LNCaP clone FGC (cell line): ENCODE data around the gene RNF224.

Experiments used
- DNase-seq: peaks from one replicate; pipeline ENCODE4 v3.0.0-alpha.2; 2011; ENCODE audit warnings: low read depth
- H3K4me3 ChIP-seq: 2 replicates; pipeline ENCODE4 v1.5.1; 2011; ENCODE audit warnings: mild to moderate bottlenecking, low read depth, low read length, control low read depth
- TF ChIP-seq, protein P1 (sequence below): IDR thresholded peaks from 2 replicates; pipeline ENCODE4 v1.5.1; 2012; ENCODE audit warnings: mild to moderate bottlenecking; ENCODE audit not compliant: control insufficient read depth, insufficient read depth; ENCODE audit errors: extremely low read depth

RNF224 gene

DNA sequence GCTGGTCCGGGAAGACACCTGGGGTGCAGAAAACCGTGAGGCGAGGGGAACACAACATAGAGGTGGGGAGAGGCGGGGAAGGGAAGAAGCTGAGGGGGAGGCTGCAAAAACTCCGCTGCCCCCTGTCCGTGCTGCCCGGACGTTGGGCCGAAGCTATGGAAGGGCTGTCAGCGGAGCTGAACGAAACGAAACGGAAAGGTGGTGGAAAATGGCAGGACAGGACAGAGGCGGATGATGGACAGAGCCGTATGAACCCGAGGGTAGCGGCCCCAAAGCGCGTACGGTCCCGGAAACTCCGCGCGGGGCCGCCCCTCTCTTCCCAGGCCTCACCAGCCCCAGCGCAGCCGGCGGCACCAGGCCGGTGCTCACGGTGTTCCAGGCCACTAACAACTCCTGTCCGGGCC is 39.2 kb upstream of the RNF224 start:
- peak overlapping the region; percentile 100 for H3K4me3 ChIP-seq
- TF ChIP-seq, protein P1, sequence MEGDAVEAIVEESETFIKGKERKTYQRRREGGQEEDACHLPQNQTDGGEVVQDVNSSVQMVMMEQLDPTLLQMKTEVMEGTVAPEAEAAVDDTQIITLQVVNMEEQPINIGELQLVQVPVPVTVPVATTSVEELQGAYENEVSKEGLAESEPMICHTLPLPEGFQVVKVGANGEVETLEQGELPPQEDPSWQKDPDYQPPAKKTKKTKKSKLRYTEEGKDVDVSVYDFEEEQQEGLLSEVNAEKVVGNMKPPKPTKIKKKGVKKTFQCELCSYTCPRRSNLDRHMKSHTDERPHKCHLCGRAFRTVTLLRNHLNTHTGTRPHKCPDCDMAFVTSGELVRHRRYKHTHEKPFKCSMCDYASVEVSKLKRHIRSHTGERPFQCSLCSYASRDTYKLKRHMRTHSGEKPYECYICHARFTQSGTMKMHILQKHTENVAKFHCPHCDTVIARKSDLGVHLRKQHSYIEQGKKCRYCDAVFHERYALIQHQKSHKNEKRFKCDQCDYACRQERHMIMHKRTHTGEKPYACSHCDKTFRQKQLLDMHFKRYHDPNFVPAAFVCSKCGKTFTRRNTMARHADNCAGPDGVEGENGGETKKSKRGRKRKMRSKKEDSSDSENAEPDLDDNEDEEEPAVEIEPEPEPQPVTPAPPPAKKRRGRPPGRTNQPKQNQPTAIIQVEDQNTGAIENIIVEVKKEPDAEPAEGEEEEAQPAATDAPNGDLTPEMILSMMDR = no peak
- DNase-seq = no peak

DNA sequence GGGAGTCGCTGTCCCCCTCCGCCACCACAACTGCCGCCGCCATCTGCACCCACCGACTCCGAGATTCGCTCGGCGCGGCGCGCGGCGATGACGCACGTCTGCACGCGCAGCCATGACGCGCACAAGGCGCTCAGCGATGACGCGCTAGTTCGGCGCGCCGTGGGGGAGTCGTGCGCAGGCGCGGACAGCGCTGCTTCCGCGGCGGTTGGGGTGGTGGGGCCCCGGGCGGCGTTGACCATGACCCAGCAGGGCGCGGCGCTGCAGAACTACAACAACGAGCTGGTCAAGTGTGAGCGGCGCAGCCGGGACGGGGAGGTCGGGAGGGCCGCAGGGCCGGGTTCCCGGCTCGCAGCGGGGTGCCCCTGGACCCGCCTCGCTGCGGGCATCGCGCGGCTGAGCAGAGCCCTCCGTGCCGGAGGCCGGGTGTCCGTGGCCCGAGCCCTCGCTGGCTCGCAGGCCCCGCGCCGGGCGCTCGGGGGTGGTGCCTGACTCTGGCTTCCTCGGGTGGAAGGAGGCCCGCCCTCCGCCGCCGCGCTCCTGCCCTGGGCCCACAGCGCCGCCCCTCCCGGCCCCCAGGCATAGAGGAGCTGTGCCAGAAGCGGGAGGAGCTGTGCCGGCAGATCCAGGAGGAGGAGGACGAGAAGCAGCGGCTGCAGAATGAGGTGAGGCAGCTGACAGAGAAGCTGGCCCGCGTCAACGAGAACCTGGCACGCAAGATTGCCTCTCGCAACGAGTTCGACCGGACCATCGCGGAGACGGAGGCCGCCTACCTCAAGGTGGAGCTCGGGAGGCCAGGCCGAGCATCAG is 38.6 kb upstream of the RNF224 start, which contains the start of the genes ANAPC2 and SSNA1:
TSS of gene ANAPC2 (minus strand) at position 71 of the 807 bp plus-strand sequence. CDS start at position 43, 28 bp downstream.
TSS of gene SSNA1 (plus strand) at position 187 of the 807 bp plus-strand sequence. CDS start at position 238, 51 bp downstream.
- TF ChIP-seq, protein P1 = peak; percentile 47
- DNase-seq = peak; percentile 86

DNA sequence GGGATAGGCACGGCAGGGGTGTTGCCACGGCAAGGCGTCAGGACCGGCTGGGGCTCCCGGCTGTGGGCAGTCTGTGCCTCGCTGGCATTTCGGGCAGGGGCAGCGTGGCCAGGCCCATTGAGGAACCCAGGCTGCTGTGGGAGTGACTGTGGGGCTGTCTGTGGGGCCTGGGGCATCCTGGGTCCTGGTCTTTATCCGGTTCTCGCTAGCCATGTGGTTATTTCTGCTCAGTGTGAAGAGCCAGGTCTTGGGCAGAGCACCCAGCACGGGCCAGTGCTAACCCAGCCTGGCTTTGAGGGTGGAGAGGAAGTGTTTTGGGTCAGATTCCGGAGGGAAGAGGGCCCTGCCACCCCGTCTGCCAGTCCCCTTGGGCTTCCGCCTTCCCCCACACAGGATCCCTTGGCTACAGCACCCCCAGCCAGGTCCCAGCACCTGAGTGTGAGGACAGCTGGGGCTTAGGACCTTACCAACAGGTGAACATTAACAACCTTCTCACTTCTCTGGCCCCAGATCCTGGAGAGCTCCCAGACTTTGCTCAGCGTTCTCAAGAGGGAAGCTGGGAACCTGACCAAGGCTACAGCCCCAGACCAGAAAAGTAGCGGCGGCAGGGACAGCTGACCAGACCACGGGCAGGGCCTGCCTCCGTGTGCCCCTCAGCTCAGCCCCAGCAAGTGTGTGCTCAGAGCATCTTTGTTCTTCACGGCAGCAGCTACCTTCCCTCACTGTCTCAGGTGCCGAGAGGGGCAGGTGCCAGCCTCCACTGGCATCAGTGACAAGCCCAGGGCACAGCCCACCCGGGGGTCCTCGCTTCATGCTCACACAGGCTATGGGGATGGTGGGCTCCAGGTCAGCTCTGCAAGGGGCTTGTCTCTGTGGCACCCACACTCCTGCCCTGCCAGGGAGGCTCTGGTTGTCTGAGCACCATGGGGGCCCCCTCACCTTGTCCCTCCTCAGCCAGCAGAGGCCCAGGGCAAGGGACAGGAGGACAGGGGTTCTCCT is 37.7 kb upstream of the RNF224 start:
- no peak for DNase-seq
- H3K4me3 ChIP-seq = peak overlapping the region; percentile 100
- TF ChIP-seq, protein P1 = no peak

More for the DNA sequence above, 38.6 kb upstream of the RNF224 start, which contains the start of the genes ANAPC2 and SSNA1:
- peak within 1 kb of the TSS; percentile 100 for H3K4me3 ChIP-seq

DNA sequence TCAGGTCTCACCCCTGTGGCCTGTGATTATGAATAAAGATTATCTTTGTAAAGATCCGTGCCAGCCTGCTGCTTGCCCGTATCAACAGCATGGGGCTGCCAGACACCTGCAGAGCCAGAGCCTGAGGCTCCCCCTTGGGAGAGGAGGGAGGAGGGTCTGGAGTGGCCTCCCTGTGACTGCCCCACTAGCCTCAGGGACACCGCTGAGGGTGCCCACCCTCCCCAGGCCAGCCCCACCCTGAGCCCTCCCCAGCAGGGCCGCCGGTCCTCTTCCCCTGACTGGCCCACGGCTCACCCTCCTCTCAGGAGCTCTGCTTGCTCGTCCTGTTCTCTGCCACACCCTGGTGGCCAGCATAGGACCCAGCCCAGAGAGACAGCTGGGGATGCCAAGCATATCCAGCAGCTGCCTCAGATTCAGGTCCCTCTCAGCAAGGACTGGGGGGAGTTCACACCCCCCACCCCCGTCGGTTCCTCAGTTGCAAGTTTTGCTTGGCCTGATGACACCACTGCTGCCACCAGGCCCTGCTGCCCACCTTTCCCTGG is 36.9 kb upstream of the RNF224 start:
- H3K4me3 ChIP-seq = peak overlapping the region; percentile 100
- no peak for DNase-seq
- TF ChIP-seq, protein P1 = peak; percentile 64

DNA sequence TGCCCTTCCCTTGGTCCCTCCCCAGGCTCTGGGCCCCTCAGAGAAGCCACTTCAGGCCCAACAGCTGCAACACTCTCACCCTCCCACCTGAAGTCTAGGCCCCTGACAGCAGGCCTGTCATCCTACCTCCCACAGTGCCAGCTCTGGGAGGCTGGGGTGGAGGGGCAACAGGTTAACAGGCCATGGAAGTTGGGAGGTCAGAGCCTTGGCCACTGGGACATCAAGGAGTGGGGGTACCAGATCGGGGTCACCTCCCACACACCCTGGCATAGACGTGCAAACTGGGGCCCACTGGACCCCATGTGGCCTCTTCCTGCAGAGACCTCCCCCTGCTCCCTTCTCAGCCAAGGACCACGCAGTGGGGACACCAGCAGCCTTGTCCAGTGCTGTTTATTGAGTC is 36.1 kb upstream of the RNF224 start:
- DNase-seq = no peak
- no peak overlapping the region for H3K4me3 ChIP-seq
- TF ChIP-seq, protein P1 = no peak

DNA sequence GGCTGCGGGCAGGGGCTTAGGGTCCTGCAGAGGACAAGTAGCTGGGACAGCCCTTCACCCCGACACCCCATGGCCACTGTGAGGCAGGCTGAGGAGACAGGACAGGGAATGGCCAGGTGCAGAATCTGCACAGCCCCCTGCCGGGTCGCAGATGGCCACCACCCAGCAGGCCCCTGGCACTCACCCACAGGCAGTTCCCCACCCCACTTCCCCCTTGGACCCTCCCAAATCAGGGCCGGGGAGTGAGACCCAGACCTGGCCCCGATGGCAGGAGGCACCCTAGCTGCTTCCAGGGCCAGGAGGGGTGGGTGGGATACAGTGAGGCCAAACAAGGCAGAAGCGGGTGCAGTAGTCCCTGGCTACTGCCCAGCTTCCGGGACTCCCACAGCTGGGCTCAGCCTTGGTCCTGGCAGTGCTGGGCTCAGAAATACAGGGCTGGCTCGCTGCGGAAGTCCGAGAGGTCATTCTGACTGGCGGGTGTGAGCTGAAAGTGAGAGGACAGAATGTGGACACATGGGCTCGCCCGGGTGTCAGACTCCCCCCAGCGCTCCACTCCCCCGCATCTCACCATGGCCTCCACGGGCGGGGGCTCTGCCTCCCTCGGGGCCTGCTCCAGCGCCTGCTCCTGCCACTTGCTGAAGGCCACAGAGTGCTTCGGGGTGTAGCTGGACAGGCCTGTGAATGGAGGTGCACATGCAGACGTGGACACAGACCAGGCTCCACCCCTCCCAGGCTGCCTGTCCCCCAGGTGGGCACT is 35.4 kb upstream of the RNF224 start:
- no peak for DNase-seq
- TF ChIP-seq, protein P1 = no peak
- no peak overlapping the region for H3K4me3 ChIP-seq
